Measurements from ENCODE around the gene DERL2.
"Not testable (repeated sequence)": the region's sequence is repeated elsewhere in the genome, so short reads cannot be mapped to it uniquely, and the experiment has no call there.

Gene DERL2

GRCh38 chr17:5435781-5436315 is 50.1 kb downstream of the DERL2 start:
- DNase-seq, result not testable (repeated sequence)

- no peak for DNase-seq
These were observed 51.0 kb downstream of the DERL2 start for GRCh38 chr17:5434984-5435383.

GRCh38 chr17:5431949-5432556 is 53.9 kb downstream of the DERL2 start:
- no peak for DNase-seq

GRCh38 chr17:5431234-5431633 is 54.7 kb downstream of the DERL2 start:
- not testable (repeated sequence) for DNase-seq

DNA sequence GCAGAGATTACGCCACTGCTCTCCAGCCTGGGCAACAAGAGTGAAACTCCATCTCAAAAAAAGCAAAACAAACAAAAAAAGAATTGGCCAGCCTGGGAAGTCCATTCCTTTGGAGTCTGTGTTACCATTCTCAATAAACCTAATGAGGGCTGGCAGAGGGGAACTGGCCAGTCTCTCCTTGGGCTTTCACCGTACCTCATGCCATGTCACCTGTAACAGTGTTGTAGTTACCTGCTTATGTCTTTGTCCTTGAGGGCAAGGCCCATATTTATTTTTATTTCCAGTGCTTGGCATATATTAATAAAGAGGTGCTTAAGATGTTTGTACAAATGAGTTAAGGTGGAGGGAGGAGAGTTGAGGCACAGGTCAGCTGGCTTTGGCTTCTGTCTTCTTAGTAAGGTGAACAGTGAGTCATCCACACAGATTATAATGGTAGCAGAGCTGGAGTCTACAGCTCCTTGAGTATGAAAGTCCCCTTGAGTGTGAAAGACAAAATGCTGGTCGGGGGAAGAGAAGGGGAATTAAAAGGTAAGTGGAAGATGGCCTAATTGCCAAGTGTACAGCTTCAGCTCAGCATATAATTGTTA is 55.5 kb downstream of the DERL2 start:
- no peak for DNase-seq

DNA sequence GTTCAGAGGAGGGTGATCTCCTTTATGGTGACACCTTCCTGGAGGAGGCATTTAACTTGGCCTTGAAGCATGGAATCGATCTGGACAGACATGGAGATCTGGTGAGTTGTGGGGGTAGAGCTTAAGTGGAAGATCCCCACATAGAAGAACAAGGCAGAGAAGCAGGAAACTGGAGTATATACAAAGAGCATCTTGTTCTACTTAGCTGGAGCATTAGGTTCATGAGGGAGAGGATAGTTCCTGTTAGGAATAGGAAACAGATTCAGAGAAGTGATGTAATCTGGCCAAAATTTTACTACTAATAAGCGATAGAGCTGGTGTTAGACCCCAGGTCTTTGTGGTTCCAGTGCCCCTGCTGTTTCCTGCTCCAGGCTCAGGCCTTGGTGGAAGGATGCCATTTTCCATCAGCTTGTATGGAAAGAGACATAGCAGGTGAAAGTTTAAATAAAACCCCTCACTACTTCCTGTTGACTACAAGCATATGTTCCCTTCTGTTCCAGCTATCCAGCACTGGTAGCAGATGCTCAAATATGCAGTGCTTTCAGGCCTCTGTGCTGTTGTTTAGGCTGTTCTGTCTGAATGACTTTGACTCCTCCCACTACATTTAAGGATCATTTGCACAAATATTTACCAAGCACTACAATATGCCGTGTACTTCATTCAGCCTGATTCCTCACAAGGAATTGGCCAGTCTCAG is 56.6 kb downstream of the DERL2 start:
- no peak for DNase-seq

DNA sequence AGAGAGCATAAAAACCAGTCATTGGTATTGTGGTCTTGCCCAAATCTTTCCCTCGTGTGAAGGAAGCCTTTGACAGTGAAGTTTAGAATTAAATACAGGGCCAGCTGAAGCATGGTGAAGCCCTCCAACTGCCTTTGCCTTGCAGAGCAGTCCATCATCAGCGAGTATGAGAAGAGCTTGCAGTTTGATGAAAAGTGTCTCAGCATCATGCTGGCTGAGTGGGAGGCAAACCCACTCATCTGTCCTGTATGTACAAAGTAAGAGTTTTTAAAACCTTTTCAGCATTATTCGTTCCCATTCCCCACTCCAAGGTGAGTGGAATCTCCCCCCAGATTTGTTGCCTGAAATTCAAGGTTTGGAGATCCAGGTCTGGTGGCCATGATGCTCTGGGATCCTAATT is 60.2 kb downstream of the DERL2 start:
- no peak for DNase-seq

DNA sequence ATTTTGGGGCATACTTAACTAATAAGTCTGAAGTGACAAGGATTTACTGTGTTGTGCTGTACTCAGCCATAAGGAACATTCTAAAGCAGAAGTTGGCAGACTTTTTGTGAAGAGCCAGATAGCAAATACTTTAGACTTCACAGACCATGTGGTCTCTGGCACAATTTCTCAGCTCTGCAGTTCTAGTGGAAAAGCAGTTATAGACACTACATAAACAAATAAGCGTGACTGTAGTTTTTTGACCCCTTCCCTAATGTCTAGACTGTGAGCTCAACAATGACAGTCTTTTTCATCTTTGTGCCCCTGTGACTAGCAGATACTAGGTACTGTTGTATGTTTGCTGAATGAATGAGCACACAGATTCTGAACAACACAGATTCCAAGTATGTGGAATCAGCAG is 61.1 kb downstream of the DERL2 start:
- no peak for DNase-seq

DNA sequence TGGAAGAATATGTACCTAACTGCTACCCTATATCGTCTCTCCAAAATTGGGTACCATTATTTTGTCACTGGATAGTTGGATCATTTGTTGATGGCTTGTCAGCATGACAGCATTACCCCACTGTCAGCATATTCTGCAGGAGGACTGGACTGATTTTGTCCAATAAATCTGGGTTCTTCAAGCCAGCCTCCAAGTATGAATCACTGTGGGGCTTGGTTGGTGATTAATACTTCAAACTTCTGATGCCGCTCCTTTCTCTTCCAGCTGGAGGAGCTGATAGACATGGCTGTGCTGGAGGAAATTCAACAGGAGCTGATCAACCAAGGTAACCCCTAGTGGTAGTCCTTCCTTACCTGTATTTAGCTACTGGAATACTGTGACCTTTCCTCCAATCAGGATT is 63.5 kb downstream of the DERL2 start:
- DNase-seq, result no peak
